DMS53 treated with DMSO at 0.1 percent for 48 hours (cell line): Measurements from ENCODE around the gene RALGAPA2.

ENCODE experiments used
- DNase-seq: peaks from one replicate; lab custom pipeline; 2025; ENCODE audit not compliant: unreplicated experiment; lab: John Stamatoyannopoulos, UW

RALGAPA2 gene

GRCh38 chr20:20440886-20441658, 271.4 kb downstream of the RALGAPA2 start:
- DNase-seq: no peak

- no peak for DNase-seq
These were observed 272.0 kb downstream of the RALGAPA2 start for GRCh38 chr20:20440481-20440880.

GRCh38 chr20:20439602-20440190, 272.7 kb downstream of the RALGAPA2 start:
- DNase-seq: no peak

- DNase-seq: no peak
These were observed 275.1 kb downstream of the RALGAPA2 start for GRCh38 chr20:20437314-20437713.

GRCh38 chr20:20436689-20437088, 275.8 kb downstream of the RALGAPA2 start:
- DNase-seq: no peak

- no peak for DNase-seq
These were observed 277.0 kb downstream of the RALGAPA2 start for GRCh38 chr20:20435453-20435852.

GRCh38 chr20:20432618-20433286, 279.7 kb downstream of the RALGAPA2 start:
- no peak for DNase-seq

GRCh38 chr20:20430066-20430465, 282.4 kb downstream of the RALGAPA2 start:
- no peak for DNase-seq

- no peak for DNase-seq
These were observed 284.4 kb downstream of the RALGAPA2 start for GRCh38 chr20:20428067-20428466.

- no peak for DNase-seq
These were observed 285.1 kb downstream of the RALGAPA2 start for GRCh38 chr20:20427227-20427864.

GRCh38 chr20:20426655-20426907, 285.9 kb downstream of the RALGAPA2 start:
- DNase-seq: no peak

- DNase-seq: no peak
These were observed 286.4 kb downstream of the RALGAPA2 start for GRCh38 chr20:20425823-20426654.

- DNase-seq: no peak
These were observed 289.3 kb downstream of the RALGAPA2 start for GRCh38 chr20:20423117-20423516.

- no peak for DNase-seq
These were observed 294.4 kb downstream of the RALGAPA2 start for GRCh38 chr20:20417876-20418676.

- DNase-seq: no peak
These were observed 297.1 kb downstream of the RALGAPA2 start for GRCh38 chr20:20415321-20415720.

GRCh38 chr20:20414640-20415220, 297.7 kb downstream of the RALGAPA2 start:
- DNase-seq: no peak

GRCh38 chr20:20413810-20414281, 298.6 kb downstream of the RALGAPA2 start:
- DNase-seq: no peak

GRCh38 chr20:20412750-20413149, 299.7 kb downstream of the RALGAPA2 start:
- DNase-seq: no peak

GRCh38 chr20:20411836-20412235, 300.6 kb downstream of the RALGAPA2 start:
- no peak for DNase-seq

GRCh38 chr20:20411402-20411801, 301.0 kb downstream of the RALGAPA2 start:
- peak; percentile 34 for DNase-seq
